Measurements from ENCODE around the gene RPL39L. TPM values are rescaled to one million over a fixed set of nuclear protein-coding genes. Genes with fewer than 3 reads are reported as not detected.

Gene RPL39L
- total RNA-seq, 4 donors from 2014 or later: 5.4 to 8.9 (median 7.4) TPM

DNA sequence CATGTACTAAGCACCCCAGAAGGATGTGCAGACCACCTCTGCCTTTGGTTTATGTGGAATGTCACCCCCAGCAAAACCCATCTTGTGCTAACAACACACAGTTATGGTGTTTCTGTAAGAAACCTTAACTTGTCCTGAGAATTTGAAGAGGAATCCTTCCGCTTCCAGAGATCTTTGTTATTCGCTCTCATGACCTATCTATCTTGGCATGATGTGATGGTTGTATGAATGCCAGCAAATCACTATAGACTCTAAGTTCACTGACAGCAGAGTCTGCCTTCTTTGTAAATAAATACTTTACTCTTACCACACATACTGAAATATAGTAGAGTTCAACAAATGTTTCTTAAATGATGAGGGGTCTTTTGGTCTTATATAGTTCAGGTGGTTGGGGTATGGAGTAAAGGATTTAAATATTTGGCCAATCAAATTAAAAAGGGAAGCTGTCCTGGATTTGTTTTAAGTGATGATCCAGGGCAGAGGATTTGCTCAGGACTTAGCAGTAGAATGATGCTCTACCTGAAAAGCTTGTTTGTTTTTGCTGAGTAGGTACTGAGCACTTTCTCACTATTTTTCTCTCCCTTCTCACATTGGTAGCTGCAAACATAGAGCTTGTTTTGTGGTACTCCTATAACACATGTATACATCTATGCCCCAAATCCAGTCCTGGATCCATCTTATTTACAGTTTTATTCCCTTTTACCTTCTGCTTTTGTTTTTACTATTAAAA lies 30.1 kb upstream of the RPL39L start:
- no peaks in the 10 kb centered on the region for H3K27me3 ChIP-seq
- no peak overlapping the region for H3K27ac ChIP-seq
- no peaks in the 10 kb centered on the region for H3K36me3 ChIP-seq
- no peak for ATAC-seq
- 52 to 69% methylated on average over 2 of the region's 2 CpGs for WGBS, 2 donors (ENCODE audit: low coverage in 1 of 2)
- no peak overlapping the region for H3K4me3 ChIP-seq
- peaks cover 0 to 23% (median 0%) of the 10 kb centered on the region in 3 donors for H3K4me1 ChIP-seq
- no peak for TF ChIP-seq EP300 (IDR thresholded peaks at IDR 0.05)
- TF ChIP-seq POLR2AphosphoS5 (IDR thresholded peaks at IDR 0.05): no peak
- no peak for TF ChIP-seq POLR2A (IDR thresholded peaks at IDR 0.05)
- TF ChIP-seq, protein P1, sequence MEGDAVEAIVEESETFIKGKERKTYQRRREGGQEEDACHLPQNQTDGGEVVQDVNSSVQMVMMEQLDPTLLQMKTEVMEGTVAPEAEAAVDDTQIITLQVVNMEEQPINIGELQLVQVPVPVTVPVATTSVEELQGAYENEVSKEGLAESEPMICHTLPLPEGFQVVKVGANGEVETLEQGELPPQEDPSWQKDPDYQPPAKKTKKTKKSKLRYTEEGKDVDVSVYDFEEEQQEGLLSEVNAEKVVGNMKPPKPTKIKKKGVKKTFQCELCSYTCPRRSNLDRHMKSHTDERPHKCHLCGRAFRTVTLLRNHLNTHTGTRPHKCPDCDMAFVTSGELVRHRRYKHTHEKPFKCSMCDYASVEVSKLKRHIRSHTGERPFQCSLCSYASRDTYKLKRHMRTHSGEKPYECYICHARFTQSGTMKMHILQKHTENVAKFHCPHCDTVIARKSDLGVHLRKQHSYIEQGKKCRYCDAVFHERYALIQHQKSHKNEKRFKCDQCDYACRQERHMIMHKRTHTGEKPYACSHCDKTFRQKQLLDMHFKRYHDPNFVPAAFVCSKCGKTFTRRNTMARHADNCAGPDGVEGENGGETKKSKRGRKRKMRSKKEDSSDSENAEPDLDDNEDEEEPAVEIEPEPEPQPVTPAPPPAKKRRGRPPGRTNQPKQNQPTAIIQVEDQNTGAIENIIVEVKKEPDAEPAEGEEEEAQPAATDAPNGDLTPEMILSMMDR (IDR thresholded peaks at IDR 0.05): no peak
- H3K9me3 ChIP-seq: no peaks in the 10 kb centered on the region

DNA sequence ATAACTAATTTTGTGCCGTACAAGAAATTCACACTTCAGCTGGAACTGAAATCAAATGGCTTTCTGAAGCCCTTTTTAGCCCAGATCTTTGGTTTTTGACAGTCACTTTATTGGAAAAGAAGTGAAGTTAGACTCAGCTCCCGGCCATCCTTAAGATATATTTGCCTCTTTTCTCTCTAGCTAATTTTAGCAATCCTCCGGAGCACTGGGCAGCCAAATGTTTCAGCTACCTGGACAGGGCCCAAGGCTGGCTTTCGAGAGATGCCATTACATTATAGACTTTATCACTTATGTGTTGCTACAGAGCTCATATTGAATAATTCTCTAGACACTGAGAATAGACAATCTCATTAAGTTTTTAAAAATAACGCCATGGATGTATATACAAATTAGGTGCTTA lies 28.5 kb upstream of the RPL39L start:
- TF ChIP-seq EP300 (IDR thresholded peaks at IDR 0.05) (no peak), POLR2A (IDR thresholded peaks at IDR 0.05) (no peak), POLR2AphosphoS5 (IDR thresholded peaks at IDR 0.05) (no peak)
- TF ChIP-seq, protein P1 (IDR thresholded peaks at IDR 0.05): no peak
- ATAC-seq: no peak
- Histone ChIP-seq H3K36me3 (no peaks in the 10 kb centered on the region), H3K4me1 (peaks cover 0 to 11% (median 0%) of the 10 kb centered on the region in 3 donors), H3K27me3 (no peaks in the 10 kb centered on the region), H3K9me3 (no peaks in the 10 kb centered on the region), H3K4me3 (no peak overlapping the region), H3K27ac (peak overlapping the region in 2 of 4 donors; percentile 7 to 12)
- WGBS, 2 donors (ENCODE audit: low coverage in 1 of 2): 45 to 50% methylated on average over 5 of the region's 5 CpGs

DNA sequence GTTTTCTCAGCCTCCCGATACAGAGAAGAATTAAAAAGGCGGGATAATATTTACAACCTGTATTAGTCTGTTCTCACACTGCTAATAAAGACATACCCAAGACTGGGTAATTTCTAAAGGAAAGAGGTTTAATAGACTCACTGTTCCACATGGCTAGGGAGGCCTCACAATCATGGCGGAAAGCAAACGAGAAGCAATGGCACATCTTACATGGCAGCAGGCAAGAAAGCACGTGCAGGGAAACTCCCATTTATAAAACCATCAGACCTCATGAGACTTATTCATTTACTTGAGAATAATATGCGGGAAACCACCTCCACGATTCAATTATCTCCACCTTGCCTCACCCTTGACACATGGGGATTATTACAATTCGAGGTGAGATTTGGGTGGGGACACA lies 27.5 kb upstream of the RPL39L start:
- WGBS, 2 donors (ENCODE audit: low coverage in 1 of 2): 85 to 89% methylated on average over 8 of the region's 8 CpGs
- H3K9me3 ChIP-seq: no peaks in the 10 kb centered on the region
- H3K36me3 ChIP-seq: no peaks in the 10 kb centered on the region
- peaks cover 0 to 11% (median 0%) of the 10 kb centered on the region in 3 donors for H3K4me1 ChIP-seq
- no peak overlapping the region for H3K4me3 ChIP-seq
- H3K27me3 ChIP-seq: no peaks in the 10 kb centered on the region
- TF ChIP-seq POLR2A (IDR thresholded peaks at IDR 0.05) (no peak), EP300 (IDR thresholded peaks at IDR 0.05) (no peak), POLR2AphosphoS5 (IDR thresholded peaks at IDR 0.05) (no peak)
- TF ChIP-seq, protein P1 (IDR thresholded peaks at IDR 0.05): no peak
- no peak overlapping the region for H3K27ac ChIP-seq
- ATAC-seq: no peak

DNA sequence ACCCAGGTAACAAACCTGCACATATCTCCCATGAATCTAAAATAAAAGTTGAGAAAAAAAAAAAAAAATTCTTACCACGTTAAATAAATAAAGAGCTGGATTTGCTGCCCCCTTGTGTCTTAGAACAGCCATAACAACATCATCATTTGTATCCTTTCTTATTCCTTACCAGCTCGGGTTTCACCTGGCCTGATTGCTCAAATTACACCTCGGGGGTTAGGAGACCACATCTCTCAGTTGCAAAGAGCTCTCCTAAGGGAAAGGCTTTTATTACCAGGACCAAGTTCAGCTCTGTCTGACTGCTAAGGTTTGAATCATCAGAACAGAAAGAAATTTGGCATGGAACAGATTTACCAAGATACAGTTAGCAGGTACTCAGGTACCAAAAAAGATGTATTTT lies 25.8 kb upstream of the RPL39L start:
- Histone ChIP-seq H3K27me3 (no peaks in the 10 kb centered on the region), H3K9me3 (peaks cover 0 to 1% (median 0%) of the 10 kb centered on the region in 3 donors), H3K4me1 (peaks cover 0 to 11% (median 0%) of the 10 kb centered on the region in 3 donors), H3K27ac (no peak overlapping the region), H3K4me3 (no peak overlapping the region), H3K36me3 (no peaks in the 10 kb centered on the region)
- 0% methylated on average over 3 of the region's 3 CpGs for WGBS, 2 donors (ENCODE audit: low coverage in 1 of 2)
- ATAC-seq: no peak
- TF ChIP-seq POLR2A (IDR thresholded peaks at IDR 0.05): no peak
- TF ChIP-seq, protein P1 (IDR thresholded peaks at IDR 0.05): peak; percentile 65 to 80 (median 70)
